Thyroid gland (tissue), 4 donors: ENCODE data around the gene CDK19.

Experiments used
- CTCF ChIP-seq, 6 experiments: fragments of 200-600 bp in 3 of 6; fragments of 450-650 bp in 3 of 6; sonication (generic) in 3 of 6; IDR thresholded peaks; one replicate each; pipeline ENCODE4 v1.5.1; 2016 to 2019; ENCODE audit warnings: antibody characterized with exemption in 6 of 6, mild to moderate bottlenecking in 2 of 6, inconsistent platforms in 1 of 6, moderate library complexity in 1 of 6
- POLR2A ChIP-seq, 2 donors: fragments of 450-650 bp; IDR thresholded peaks; one replicate each; pipeline ENCODE4 v1.6.1; 2017; ENCODE audit warnings: antibody characterized with exemption in 2 of 2, mild to moderate bottlenecking in 2 of 2, moderate library complexity in 1 of 2

DNA sequence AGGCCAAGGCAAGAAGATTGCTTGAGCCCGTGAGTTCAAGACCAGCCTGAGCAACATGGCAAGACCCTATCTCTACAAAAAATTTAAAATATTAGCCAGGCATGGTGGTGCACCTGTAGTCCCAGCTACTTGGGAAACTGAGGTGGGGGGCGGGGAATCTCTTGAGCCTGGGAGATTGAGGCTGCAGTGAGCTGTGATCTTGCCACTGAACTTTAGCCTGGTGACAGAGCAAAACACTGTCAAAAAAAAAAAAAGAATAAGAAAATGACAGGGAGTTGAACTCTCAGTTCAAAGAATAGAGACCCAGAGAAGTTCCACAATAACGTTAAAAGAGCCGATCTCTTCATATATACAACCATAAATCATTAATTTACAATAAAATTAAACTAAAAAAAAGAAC is 34.5 kb upstream of the CDK19 start:
- TF ChIP-seq CTCF (IDR thresholded peaks at IDR 0.05): no peak
- TF ChIP-seq POLR2A (IDR thresholded peaks at IDR 0.05): no peak
